WTC11 (cell line): ENCODE measurements around the gene ERP44. TPM values are rescaled to one million over a fixed set of nuclear protein-coding genes. Genes with fewer than 3 reads are reported as not detected.

Source experiments
- ATAC-seq: fragments of 200-7000 bp; cut with Tn5 transposase; 2 replicates; pipeline ENCODE4 v1.10.0; 2021; ENCODE audit warnings: mild to moderate bottlenecking, moderate library complexity
- CTCF ChIA-PET: fragments of 300-600 bp; sonication (Branson Sonifier 250); formaldehyde crosslinking; loops from one replicate; lab custom pipeline; 2021; ENCODE audit warnings: antibody characterized with exemption; lab: Charles Lee
- POLR2A ChIA-PET: fragments of 350-600 bp; sonication (Branson Sonifier 250); formaldehyde crosslinking; loops from one replicate; lab custom pipeline; 2021; ENCODE audit warnings: antibody characterized with exemption; lab: Charles Lee
- DNase-seq: peaks from one replicate; pipeline ENCODE4 v3.0.0; 2021; ENCODE audit warnings: low spot score
- H3K27ac Mint-ChIP-seq: 2 replicates; pipeline ENCODE4 v1.8.0; 2021; ENCODE audit warnings: mixed read lengths
- H3K27me3 Mint-ChIP-seq: 2 replicates; pipeline ENCODE4 v1.8.0; 2021; ENCODE audit warnings: low read depth, mild to moderate bottlenecking, moderate library complexity, mixed read lengths
- H3K36me3 Mint-ChIP-seq: 2 replicates; pipeline ENCODE4 v1.8.0; 2021; ENCODE audit warnings: mixed read lengths
- H3K4me1 Mint-ChIP-seq: 2 replicates; pipeline ENCODE4 v1.8.0; 2022; ENCODE audit warnings: mixed read lengths
- H3K4me3 Mint-ChIP-seq: 2 replicates; pipeline ENCODE4 v1.8.0; 2021; ENCODE audit warnings: mild to moderate bottlenecking, moderate library complexity, mixed read lengths
- H3K9me3 Mint-ChIP-seq: 2 replicates; pipeline ENCODE4 v1.8.0; 2021; ENCODE audit warnings: mixed read lengths
- AFF4 ChIP-seq: sonication (generic); formaldehyde crosslinking; IDR thresholded peaks from 2 replicates; pipeline ENCODE4 v1.8.1; 2023; ENCODE audit warnings: mild to moderate bottlenecking, missing genetic modification reagents, borderline replicate concordance
- ARID4B ChIP-seq: sonication (generic); formaldehyde crosslinking; IDR thresholded peaks from 2 replicates; pipeline ENCODE4 v1.8.0; 2023; ENCODE audit warnings: missing genetic modification reagents, mild to moderate bottlenecking, borderline replicate concordance
- ATF1 ChIP-seq: sonication (generic); formaldehyde crosslinking; IDR thresholded peaks from 2 replicates; pipeline ENCODE4 v1.8.1; 2023; ENCODE audit warnings: mild to moderate bottlenecking, moderate library complexity, missing genetic modification reagents
- ATF6 ChIP-seq: sonication (generic); formaldehyde crosslinking; IDR thresholded peaks from 2 replicates; pipeline ENCODE4 v1.8.1; 2023; ENCODE audit warnings: mild to moderate bottlenecking, missing genetic modification reagents
- CTCF ChIP-seq: fragments of 200-600 bp; IDR thresholded peaks from 2 replicates; pipeline ENCODE4 v1.8.0; 2022; ENCODE audit warnings: antibody characterized with exemption
- ELF4 ChIP-seq: sonication (generic); formaldehyde crosslinking; IDR thresholded peaks from 2 replicates; pipeline ENCODE4 v1.8.1; 2022; ENCODE audit warnings: low read depth, mild to moderate bottlenecking, moderate library complexity, missing genetic modification reagents
- FOXK1 ChIP-seq: sonication (generic); formaldehyde crosslinking; IDR thresholded peaks from 2 replicates; pipeline ENCODE4 v1.8.0; 2022; ENCODE audit warnings: mild to moderate bottlenecking, moderate library complexity, missing genetic modification reagents
- FOXP4 ChIP-seq: sonication (generic); formaldehyde crosslinking; IDR thresholded peaks from 2 replicates; pipeline ENCODE4 v1.8.0; 2022; ENCODE audit warnings: mild to moderate bottlenecking, missing genetic modification reagents
- JUN ChIP-seq: sonication (generic); formaldehyde crosslinking; IDR thresholded peaks from 2 replicates; pipeline ENCODE4 v1.8.0; 2023; ENCODE audit warnings: mild to moderate bottlenecking, missing genetic modification reagents
- NFATC4 ChIP-seq: fragments of 250-450 bp; sonication (Bioruptor Pico); IDR thresholded peaks from 2 replicates; pipeline ENCODE4 v1.9.0; 2021; ENCODE audit warnings: mild to moderate bottlenecking
- NR1H2 ChIP-seq: sonication (generic); formaldehyde crosslinking; IDR thresholded peaks from 2 replicates; pipeline ENCODE4 v1.9.0; 2021; ENCODE audit warnings: mild to moderate bottlenecking, moderate library complexity, missing genetic modification reagents
- SOX15 ChIP-seq: fragments of 250-450 bp; sonication (Bioruptor Pico); IDR thresholded peaks from 2 replicates; pipeline ENCODE4 v1.9.0; 2021; ENCODE audit warnings: mild to moderate bottlenecking
- USF1 ChIP-seq: sonication (generic); formaldehyde crosslinking; IDR thresholded peaks from 2 replicates; pipeline ENCODE4 v1.8.0; 2022; ENCODE audit warnings: mild to moderate bottlenecking, missing genetic modification reagents
- USF2 ChIP-seq: sonication (generic); formaldehyde crosslinking; IDR thresholded peaks from 2 replicates; pipeline ENCODE4 v1.8.1; 2023; ENCODE audit warnings: mild to moderate bottlenecking, missing genetic modification reagents, moderate library complexity
- ZBTB21 ChIP-seq: sonication (generic); formaldehyde crosslinking; IDR thresholded peaks from 2 replicates; pipeline ENCODE4 v1.8.1; 2023; ENCODE audit warnings: mild to moderate bottlenecking, missing genetic modification reagents, borderline replicate concordance
- ZBTB43 ChIP-seq: sonication (generic); formaldehyde crosslinking; IDR thresholded peaks from 2 replicates; pipeline ENCODE4 v1.8.1; 2023; ENCODE audit warnings: mild to moderate bottlenecking, missing genetic modification reagents
- ZNF232 ChIP-seq: sonication (generic); formaldehyde crosslinking; IDR thresholded peaks from 2 replicates; pipeline ENCODE4 v1.8.0; 2022; ENCODE audit warnings: mild to moderate bottlenecking, missing genetic modification reagents
- total RNA-seq: library from RNA; stranded (reverse); gene quantifications from 3 replicates; pipeline ENCODE4 v1.2.3, GENCODE V29; 2021

Gene ERP44
- total RNA-seq, 1 experiment from 2014 or later = 13.7 TPM

- no peak for TF ChIP-seq FOXP4 (CRISPR knock-in tag)
- TF ChIP-seq ATF1 (CRISPR knock-in tag) = no peak
- no peak for TF ChIP-seq ELF4 (CRISPR knock-in tag)
- TF ChIP-seq CTCF = no peak
- no peak for TF ChIP-seq JUN (CRISPR knock-in tag)
- TF ChIP-seq ATF6 = no peak
- TF ChIP-seq USF1 = no peak
- no peak for ATAC-seq
- DNase-seq = no peak
- ChIA-PET CTCF (no interaction called here), POLR2A (no interaction called here)
- Mint-ChIP-seq H3K27me3 (no peaks in the 10 kb centered on the region), H3K36me3 (peaks cover 4% of the 10 kb centered on the region; the same call in 1 of the 2 replicates), H3K9me3 (0 out of 2 replicates have a peak, but pooled peaks cover 3% of the 10 kb centered on the region), H3K27ac (no peak overlapping the region), H3K4me3 (no peak overlapping the region), H3K4me1 (no peaks in the 10 kb centered on the region)
Measured at GRCh38 chr9:99948896-99949295, 149.9 kb downstream of the ERP44 start.

GRCh38 chr9:99948482-99948881 is 150.3 kb downstream of the ERP44 start:
- no peak overlapping the region for H3K4me3 Mint-ChIP-seq
- ATAC-seq (no peak), DNase-seq (no peak)
- POLR2A ChIA-PET = no interaction called here
- no peaks in the 10 kb centered on the region for H3K4me1 Mint-ChIP-seq
- H3K36me3 Mint-ChIP-seq = peaks cover 4% of the 10 kb centered on the region; the same call in 1 of the 2 replicates
- CTCF ChIA-PET = interaction anchor here (1.0 to 1.5 kb wide), 2 partner anchors 31 to 49 kb away, joined by 3 to 5 read pairs; no protein-coding TSS in a partner anchor
- 0 out of 2 replicates have a peak, but pooled peaks cover 3% of the 10 kb centered on the region for H3K9me3 Mint-ChIP-seq
- no peak overlapping the region for H3K27ac Mint-ChIP-seq
- H3K27me3 Mint-ChIP-seq = no peaks in the 10 kb centered on the region
- TF ChIP-seq SOX15 (CRISPR knock-in tag) (no peak), ARID4B (no peak), ZNF232 (no peak), NFATC4 (CRISPR knock-in tag) (no peak), ZBTB21 (no peak), USF2 (CRISPR knock-in tag) (no peak), ATF1 (CRISPR knock-in tag) (no peak), AFF4 (no peak), NR1H2 (CRISPR knock-in tag) (no peak), ZBTB43 (CRISPR knock-in tag) (no peak), FOXK1 (CRISPR knock-in tag) (no peak)
